IMR-90 (cell line): ENCODE results near the gene ISX. TPM values are rescaled to one million over a fixed set of nuclear protein-coding genes. Genes with fewer than 3 reads are reported as not detected.

ENCODE experiments used
- ATAC-seq: fragments of 200-7000 bp; cut with Tn5 transposase; 2 replicates; pipeline ENCODE4 v1.9.1; 2020; ENCODE audit warnings: low read depth, mild to moderate bottlenecking, moderate library complexity
- BruUV-seq: library from RNA; stranded (reverse); fragments of 400-500 nt; replicated peaks from 2 replicates; lab custom pipeline; 2021; lab: Mats Ljungman, UMichigan
- CTCF ChIA-PET: fragments of 300-600 bp; formaldehyde crosslinking; extraction: SDS; loops from one replicate; lab custom pipeline; 2021; ENCODE audit warnings: antibody characterized with exemption; lab: Yijun Ruan, JAX
- POLR2A ChIA-PET: fragments of 300-600 bp; sonication (Branson Sonifier 250); formaldehyde crosslinking; loops from one replicate; lab custom pipeline; 2022; ENCODE audit warnings: antibody characterized with exemption; ENCODE audit not compliant: unreplicated experiment; lab: Charles Lee
- DNase-seq: peaks from one replicate; pipeline ENCODE4 v3.0.0; 2013
- H2AFZ ChIP-seq: replicated peaks from 2 replicates; pipeline ENCODE3; 2013; ENCODE audit warnings: low read length, mild to moderate bottlenecking; ENCODE audit not compliant: poor library complexity
- H2AK5ac ChIP-seq: 2 replicates; pipeline ENCODE4 v1.6.1; 2013; ENCODE audit warnings: low read depth, low read length, inconsistent platforms
- H2AK9ac ChIP-seq: replicated peaks from 2 replicates; pipeline ENCODE3; 2013; ENCODE audit warnings: mild to moderate bottlenecking, low read depth, low read length, moderate library complexity; ENCODE audit not compliant: poor library complexity
- H2BK120ac ChIP-seq: 2 replicates; pipeline ENCODE4 v1.6.1; 2013; ENCODE audit warnings: low read depth, low read length, inconsistent platforms
- H2BK15ac ChIP-seq: 3 replicates; pipeline ENCODE4 v1.6.1; 2013; ENCODE audit warnings: low read depth, low read length, inconsistent platforms
- H2BK20ac ChIP-seq: 2 replicates; pipeline ENCODE4 v1.6.1; 2013; ENCODE audit warnings: low read depth, mild to moderate bottlenecking, inconsistent platforms, low read length, moderate library complexity
- H2BK5ac ChIP-seq: 2 replicates; pipeline ENCODE4 v1.6.1; 2013; ENCODE audit warnings: mild to moderate bottlenecking, low read depth, low read length, inconsistent platforms; ENCODE audit not compliant: poor library complexity, severe bottlenecking
- H3K14ac ChIP-seq: replicated peaks from 2 replicates; pipeline ENCODE4 v1.6.1; 2013; ENCODE audit warnings: low read depth, low read length, inconsistent platforms
- H3K18ac ChIP-seq: 2 replicates; pipeline ENCODE4 v1.6.1; 2013; ENCODE audit warnings: low read depth, low read length, control low read depth
- H3K23ac ChIP-seq: 2 replicates; pipeline ENCODE4 v1.6.1; 2013; ENCODE audit warnings: low read depth, low read length, inconsistent platforms
- H3K27ac ChIP-seq: 2 replicates; pipeline ENCODE4 v1.5.1; 2013; ENCODE audit warnings: mild to moderate bottlenecking, control low read depth, low read length; ENCODE audit not compliant: insufficient read depth
- H3K27me3 ChIP-seq: 2 replicates; pipeline ENCODE4 v1.6.1; 2013; ENCODE audit warnings: low read length; ENCODE audit not compliant: control insufficient read depth, insufficient read depth
- H3K36me3 ChIP-seq: 2 replicates; pipeline ENCODE4 v1.6.1; 2013; ENCODE audit warnings: low read length, mixed read lengths; ENCODE audit not compliant: control insufficient read depth, insufficient read depth
- H3K4ac ChIP-seq: 2 replicates; pipeline ENCODE4 v1.6.1; 2013; ENCODE audit warnings: low read depth, low read length, inconsistent platforms
- H3K4me1 ChIP-seq: 2 replicates; pipeline ENCODE4 v1.6.1; 2013; ENCODE audit warnings: low read length, mixed read lengths; ENCODE audit not compliant: control insufficient read depth, insufficient read depth
- H3K4me2 ChIP-seq: 2 replicates; pipeline ENCODE4 v1.6.1; 2013; ENCODE audit warnings: low read depth, mild to moderate bottlenecking, control low read depth, low read length, moderate library complexity
- H3K4me3 ChIP-seq: 2 replicates; pipeline ENCODE4 v1.5.1; 2013; ENCODE audit warnings: low read depth, mild to moderate bottlenecking, control low read depth, low read length, moderate library complexity; ENCODE audit not compliant: insufficient read depth
- H3K56ac ChIP-seq: 2 replicates; pipeline ENCODE4 v1.6.1; 2013; ENCODE audit warnings: low read length, inconsistent platforms; ENCODE audit not compliant: insufficient read depth; ENCODE audit errors: extremely low read depth
- H3K79me1 ChIP-seq, 2 experiments: 2 replicates each; pipeline ENCODE4 v1.6.1; 2013; ENCODE audit warnings: low read length in 2 of 2, inconsistent platforms in 1 of 2, low read depth in 1 of 2
- H3K9ac ChIP-seq: 2 replicates; pipeline ENCODE4 v1.6.1; 2013; ENCODE audit warnings: low read depth, low read length, control low read depth
- H3K9me1 ChIP-seq: 2 replicates; pipeline ENCODE4 v1.6.1; 2013; ENCODE audit warnings: low read length, inconsistent platforms; ENCODE audit not compliant: insufficient read depth
- H3K9me3 ChIP-seq: 2 replicates; pipeline ENCODE4 v1.6.1; 2013; ENCODE audit warnings: low read length; ENCODE audit not compliant: control insufficient read depth, insufficient read depth
- H4K20me1 ChIP-seq: 2 replicates; pipeline ENCODE4 v1.6.1; 2013; ENCODE audit warnings: low read length, inconsistent platforms; ENCODE audit not compliant: insufficient read depth
- H4K5ac ChIP-seq: 2 replicates; pipeline ENCODE4 v1.6.1; 2013; ENCODE audit warnings: mild to moderate bottlenecking, low read depth, low read length, control low read depth
- H4K8ac ChIP-seq, 2 experiments: 2 replicates each; pipeline ENCODE4 v1.6.1; 2013; ENCODE audit warnings: low read depth in 2 of 2, low read length in 2 of 2, control low read depth in 1 of 2, inconsistent platforms in 1 of 2
- H4K91ac ChIP-seq: 2 replicates; pipeline ENCODE4 v1.6.1; 2013; ENCODE audit warnings: low read depth, low read length, inconsistent platforms; ENCODE audit not compliant: insufficient read depth
- BHLHE40 ChIP-seq: fragments of 150-350 bp; IDR thresholded peaks from 2 replicates; pipeline ENCODE4 v1.6.1; 2016; ENCODE audit warnings: mild to moderate bottlenecking, low read depth, low read length
- CHD1 ChIP-seq: IDR thresholded peaks from 2 replicates; pipeline ENCODE4 v1.6.1; 2012; ENCODE audit warnings: low read depth, low read length, improper control_type of control experiment
- FOS ChIP-seq: fragments of 150-350 bp; IDR thresholded peaks from 2 replicates; pipeline ENCODE4 v1.6.1; 2016; ENCODE audit warnings: low read depth, low read length
- MAFK ChIP-seq: IDR thresholded peaks from 2 replicates; pipeline ENCODE4 v1.6.1; 2012; ENCODE audit warnings: low read depth, low read length, improper control_type of control experiment
- MAZ ChIP-seq: IDR thresholded peaks from 2 replicates; pipeline ENCODE4 v1.6.1; 2012; ENCODE audit warnings: low read depth, mild to moderate bottlenecking, low read length, improper control_type of control experiment, moderate library complexity, borderline replicate concordance
- MXI1 ChIP-seq: IDR thresholded peaks from 2 replicates; pipeline ENCODE4 v1.6.1; 2012; ENCODE audit warnings: low read depth, mild to moderate bottlenecking, low read length, moderate library complexity, borderline replicate concordance
- NFE2L2 ChIP-seq: fragments of 150-350 bp; IDR thresholded peaks from 2 replicates; pipeline ENCODE4 v1.6.1; 2016; ENCODE audit warnings: low read depth, mild to moderate bottlenecking, low read length
- WGBS, 2 experiments: methylation state at CpG; one replicate each; pipeline versions ENCODE4 v1.1.5 to v1.1.7; 2013; ENCODE audit warnings: missing lambda C conversion rate in 2 of 2; ENCODE audit not compliant: insufficient read length in 1 of 2; ENCODE audit errors: extremely low coverage in 2 of 2; 5-methylcytosine and 5-hydroxymethylcytosine counted together
- dilution Hi-C: fragments of 300-500 bp; cut with HindIII; formaldehyde crosslinking; loops from one replicate; pipeline ENCODE4 v1.14.3; 2018; ENCODE audit warnings: low sequenced_read_pairs; ENCODE audit not compliant: unreplicated experiment
- in situ Hi-C: fragments of 300-500 bp; cut with MboI; formaldehyde crosslinking; loops from 3 replicates; pipeline ENCODE4 v1.14.3; 2019; ENCODE audit warnings: low sequenced_read_pairs, inconsistent platforms, mixed read lengths
- intact Hi-C: fragments of 100-400 bp; cut with micrococcal nuclease; formaldehyde crosslinking; loops from 2 replicates; pipeline ENCODE4 v1.10.0; 2022
- polyA plus RNA-seq, 3 experiments: library from polyadenylated mRNA; depleted of rRNA; stranded (reverse); fragments of >200 nt; gene quantifications; 2 replicates each; pipeline ENCODE4 v1.2.3, GENCODE V29; 2012; ENCODE audit warnings: low replicate concordance in 1 of 3
- total RNA-seq: library from RNA; depleted of rRNA; stranded (reverse); fragments of >200 nt; gene quantifications from 2 replicates; pipeline ENCODE4 v1.2.3, GENCODE V29; 2012
- TF ChIP-seq, protein P1 (sequence below): fragments of 150-350 bp; IDR thresholded peaks from 2 replicates; pipeline ENCODE4 v1.6.1; 2016; ENCODE audit warnings: low read depth, mild to moderate bottlenecking, low read length, moderate library complexity, borderline replicate concordance
- TF ChIP-seq, protein P2 (sequence below): fragments of 150-350 bp; IDR thresholded peaks from 2 replicates; pipeline ENCODE4 v1.6.1; 2017; ENCODE audit warnings: mild to moderate bottlenecking, antibody characterized with exemption, low read length, low read depth

The ISX gene
- total and polyA plus RNA-seq, 2 of the 4 experiments (the other 2 are of a cell fraction) = not detected

DNA sequence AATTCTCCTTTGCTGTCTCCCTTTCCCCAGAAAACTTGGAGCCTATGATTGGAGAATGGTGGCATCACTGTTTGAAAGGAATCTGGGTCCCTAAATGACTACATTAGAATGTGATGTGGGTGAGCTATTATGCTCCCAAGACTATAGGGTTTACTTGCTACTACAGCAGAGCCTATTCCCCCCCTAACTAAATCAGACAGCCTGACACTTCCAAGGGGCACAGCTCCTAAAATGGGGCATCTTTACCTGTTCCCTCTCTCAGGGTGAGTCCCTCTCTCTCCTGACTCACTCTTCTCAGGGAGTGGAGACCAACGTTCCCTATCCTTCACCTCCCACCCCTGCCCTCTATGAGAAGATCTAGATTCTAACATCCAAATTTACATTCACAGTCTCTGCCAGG lies 775 bp upstream of the ISX start:
- Histone ChIP-seq H3K4me1 (no peaks in the 10 kb centered on the region), H3K4me2 (no peak overlapping the region), H3K27me3 (no peaks in the 10 kb centered on the region), H3K36me3 (no peaks in the 10 kb centered on the region), H4K91ac (no peak overlapping the region), H2AFZ (no peak overlapping the region), H4K5ac (no peak overlapping the region), H3K56ac (no peak overlapping the region), H3K9ac (no peak overlapping the region), H3K27ac (no peak overlapping the region), H2BK15ac (no peak overlapping the region), H3K79me1 (no peaks in the 10 kb centered on the region), H2BK5ac (no peak overlapping the region), H4K8ac (no peak overlapping the region), H3K18ac (no peak overlapping the region), H2BK20ac (no peak overlapping the region), H2AK5ac (no peak overlapping the region), H2AK9ac (no peak overlapping the region), H3K14ac (no peak overlapping the region), H3K4me3 (no peak overlapping the region), H3K9me3 (peaks cover 11% of the 10 kb centered on the region; the same call in 1 of the 2 replicates), H3K23ac (no peak overlapping the region), H2BK120ac (no peak overlapping the region), H4K20me1 (no peaks in the 10 kb centered on the region), H3K4ac (no peak overlapping the region), H3K9me1 (no peaks in the 10 kb centered on the region)
- no peak for DNase-seq
- in situ Hi-C loops = no loop called here
- dilution Hi-C loops = no loop called here
- ChIA-PET POLR2A (no interaction called here), CTCF (no interaction called here)
- no peak for TF ChIP-seq FOS
- no peak for TF ChIP-seq CHD1
- TF ChIP-seq MXI1 = no peak
- no peak for TF ChIP-seq NFE2L2
- no peak for TF ChIP-seq MAFK
- no peak for TF ChIP-seq MAZ
- TF ChIP-seq, protein P1, sequence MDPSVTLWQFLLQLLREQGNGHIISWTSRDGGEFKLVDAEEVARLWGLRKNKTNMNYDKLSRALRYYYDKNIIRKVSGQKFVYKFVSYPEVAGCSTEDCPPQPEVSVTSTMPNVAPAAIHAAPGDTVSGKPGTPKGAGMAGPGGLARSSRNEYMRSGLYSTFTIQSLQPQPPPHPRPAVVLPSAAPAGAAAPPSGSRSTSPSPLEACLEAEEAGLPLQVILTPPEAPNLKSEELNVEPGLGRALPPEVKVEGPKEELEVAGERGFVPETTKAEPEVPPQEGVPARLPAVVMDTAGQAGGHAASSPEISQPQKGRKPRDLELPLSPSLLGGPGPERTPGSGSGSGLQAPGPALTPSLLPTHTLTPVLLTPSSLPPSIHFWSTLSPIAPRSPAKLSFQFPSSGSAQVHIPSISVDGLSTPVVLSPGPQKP = no peak
- TF ChIP-seq, protein P2, sequence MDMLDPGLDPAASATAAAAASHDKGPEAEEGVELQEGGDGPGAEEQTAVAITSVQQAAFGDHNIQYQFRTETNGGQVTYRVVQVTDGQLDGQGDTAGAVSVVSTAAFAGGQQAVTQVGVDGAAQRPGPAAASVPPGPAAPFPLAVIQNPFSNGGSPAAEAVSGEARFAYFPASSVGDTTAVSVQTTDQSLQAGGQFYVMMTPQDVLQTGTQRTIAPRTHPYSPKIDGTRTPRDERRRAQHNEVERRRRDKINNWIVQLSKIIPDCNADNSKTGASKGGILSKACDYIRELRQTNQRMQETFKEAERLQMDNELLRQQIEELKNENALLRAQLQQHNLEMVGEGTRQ = no peak
- TF ChIP-seq BHLHE40 = no peak
- ATAC-seq = no peak
- no CpG with 5 or more reads among the region's 1 CpG for WGBS, 2 experiments
- intact Hi-C loops = no loop called here
- BruUV-seq = no TSS peak
